MM.1S (cell line): ENCODE data around the gene CENPF.

Source experiments
- DNase-seq: peaks from one replicate; pipeline ENCODE4 v3.0.0-alpha.2; 2015
- H2AFZ ChIP-seq: fragments of 300-600 bp; sonication (generic); 2 replicates; pipeline ENCODE4 v1.6.0; 2016; ENCODE audit warnings: antibody characterized with exemption, low read length
- H3F3A ChIP-seq: fragments of 300-600 bp; sonication (generic); 2 replicates; pipeline ENCODE4 v1.6.1; 2016; ENCODE audit warnings: mild to moderate bottlenecking, antibody characterized with exemption, low read length, moderate library complexity, mixed read lengths; ENCODE audit not compliant: insufficient read depth
- H3K27ac ChIP-seq: fragments of 300-600 bp; sonication (generic); 2 replicates; pipeline ENCODE4 v1.5.1; 2016; ENCODE audit warnings: mild to moderate bottlenecking, low read length
- H3K27me3 ChIP-seq: fragments of 300-600 bp; sonication (generic); replicated peaks from 2 replicates; pipeline ENCODE4 v1.6.0; 2016; ENCODE audit warnings: low read length; ENCODE audit not compliant: insufficient read depth
- H3K36me3 ChIP-seq: fragments of 300-600 bp; sonication (generic); replicated peaks from 2 replicates; pipeline ENCODE4 v1.6.1; 2016; ENCODE audit warnings: mild to moderate bottlenecking, low read length, mixed read lengths; ENCODE audit not compliant: insufficient read depth
- H3K4me1 ChIP-seq: fragments of 300-600 bp; sonication (generic); 2 replicates; pipeline ENCODE4 v1.6.1; 2016; ENCODE audit warnings: low read length, mixed read lengths
- H3K4me2 ChIP-seq: fragments of 300-600 bp; sonication (generic); 2 replicates; pipeline ENCODE4 v1.6.0; 2016; ENCODE audit warnings: low read depth, low read length
- H3K4me3 ChIP-seq: fragments of 300-600 bp; sonication (generic); 2 replicates; pipeline ENCODE4 v1.5.1; 2016; ENCODE audit warnings: low read length, mixed read lengths
- H3K79me2 ChIP-seq: fragments of 300-600 bp; sonication (generic); 2 replicates; pipeline ENCODE4 v1.6.1; 2016; ENCODE audit warnings: mixed run types, low read length, mixed read lengths
- H3K9ac ChIP-seq: fragments of 300-600 bp; sonication (generic); 2 replicates; pipeline ENCODE4 v1.6.1; 2016; ENCODE audit warnings: low read length, mixed read lengths
- H3K9me2 ChIP-seq: fragments of 300-600 bp; sonication (generic); replicated peaks from 2 replicates; pipeline ENCODE4 v1.6.1; 2016; ENCODE audit warnings: mild to moderate bottlenecking, low read length, mixed read lengths; ENCODE audit not compliant: insufficient read depth
- H3K9me3 ChIP-seq: fragments of 300-600 bp; sonication (generic); replicated peaks from 2 replicates; pipeline ENCODE4 v1.6.1; 2016; ENCODE audit warnings: mild to moderate bottlenecking, low read length, mixed read lengths; ENCODE audit not compliant: insufficient read depth
- H4K20me1 ChIP-seq: fragments of 300-600 bp; sonication (generic); 2 replicates; pipeline ENCODE4 v1.6.1; 2016; ENCODE audit warnings: mild to moderate bottlenecking, low read length, moderate library complexity, mixed read lengths; ENCODE audit not compliant: insufficient read depth
- EZH2 ChIP-seq: fragments of 300-600 bp; sonication (generic); optimal IDR thresholded peaks from 2 replicates; pipeline ENCODE3; 2017; ENCODE audit warnings: low read depth, mild to moderate bottlenecking, antibody characterized with exemption, low read length, mixed read lengths
- EZH2phosphoT487 ChIP-seq: fragments of 300-600 bp; sonication (generic); IDR thresholded peaks from 2 replicates; pipeline ENCODE4 v1.6.1; 2018; ENCODE audit warnings: antibody characterized with exemption, low read length
- TF ChIP-seq, protein P1 (sequence below): fragments of 300-600 bp; sonication (generic); IDR thresholded peaks from 2 replicates; pipeline ENCODE4 v1.5.1; 2016; ENCODE audit warnings: antibody characterized with exemption, low read length, mixed read lengths

CENPF gene

GRCh38 chr1:214617843-214618242 is 14.8 kb downstream of the CENPF start:
- Histone ChIP-seq H3K79me2 (peaks cover 37% of the 10 kb centered on the region), H3K36me3 (peaks cover 35% of the 10 kb centered on the region), H3F3A (no peaks in the 10 kb centered on the region), H3K27ac (no peak overlapping the region), H3K27me3 (no peaks in the 10 kb centered on the region), H3K9ac (no peak overlapping the region), H3K4me2 (no peak overlapping the region), H3K4me1 (no peaks in the 10 kb centered on the region), H3K9me3 (no peaks in the 10 kb centered on the region), H3K4me3 (no peak overlapping the region), H3K9me2 (no peaks in the 10 kb centered on the region), H2AFZ (no peak overlapping the region), H4K20me1 (no peaks in the 10 kb centered on the region)
- no peak for TF ChIP-seq EZH2phosphoT487
- TF ChIP-seq, protein P1, sequence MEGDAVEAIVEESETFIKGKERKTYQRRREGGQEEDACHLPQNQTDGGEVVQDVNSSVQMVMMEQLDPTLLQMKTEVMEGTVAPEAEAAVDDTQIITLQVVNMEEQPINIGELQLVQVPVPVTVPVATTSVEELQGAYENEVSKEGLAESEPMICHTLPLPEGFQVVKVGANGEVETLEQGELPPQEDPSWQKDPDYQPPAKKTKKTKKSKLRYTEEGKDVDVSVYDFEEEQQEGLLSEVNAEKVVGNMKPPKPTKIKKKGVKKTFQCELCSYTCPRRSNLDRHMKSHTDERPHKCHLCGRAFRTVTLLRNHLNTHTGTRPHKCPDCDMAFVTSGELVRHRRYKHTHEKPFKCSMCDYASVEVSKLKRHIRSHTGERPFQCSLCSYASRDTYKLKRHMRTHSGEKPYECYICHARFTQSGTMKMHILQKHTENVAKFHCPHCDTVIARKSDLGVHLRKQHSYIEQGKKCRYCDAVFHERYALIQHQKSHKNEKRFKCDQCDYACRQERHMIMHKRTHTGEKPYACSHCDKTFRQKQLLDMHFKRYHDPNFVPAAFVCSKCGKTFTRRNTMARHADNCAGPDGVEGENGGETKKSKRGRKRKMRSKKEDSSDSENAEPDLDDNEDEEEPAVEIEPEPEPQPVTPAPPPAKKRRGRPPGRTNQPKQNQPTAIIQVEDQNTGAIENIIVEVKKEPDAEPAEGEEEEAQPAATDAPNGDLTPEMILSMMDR: no peak
- TF ChIP-seq EZH2: no peak
- DNase-seq: no peak

DNA sequence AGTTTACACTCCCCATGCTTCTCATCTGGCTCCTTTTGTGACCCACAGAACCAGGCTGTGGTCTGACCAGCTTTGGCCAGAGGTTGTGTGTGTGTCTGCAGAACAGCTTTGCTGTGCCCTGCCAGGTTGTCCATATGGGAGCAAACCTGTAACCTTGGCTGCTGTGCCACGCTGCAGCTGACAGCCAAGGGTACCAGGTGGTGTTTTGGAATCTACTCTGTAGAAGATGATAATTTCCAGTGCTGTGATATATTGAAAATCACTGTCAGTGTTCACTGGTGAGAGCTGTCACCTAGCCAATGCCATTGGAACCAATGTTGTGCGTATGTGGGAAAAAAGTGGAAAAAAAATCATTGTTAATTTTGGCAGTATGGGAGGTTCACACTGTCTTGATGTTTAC is 18.2 kb downstream of the CENPF start:
- no peak overlapping the region for H3K4me2 ChIP-seq
- H4K20me1 ChIP-seq: no peaks in the 10 kb centered on the region
- H3K4me1 ChIP-seq: no peaks in the 10 kb centered on the region
- H3K27me3 ChIP-seq: no peaks in the 10 kb centered on the region
- no peak overlapping the region for H3K9ac ChIP-seq
- DNase-seq: no peak
- no peaks in the 10 kb centered on the region for H3K9me2 ChIP-seq
- peaks cover 27% of the 10 kb centered on the region for H3K36me3 ChIP-seq
- H3K79me2 ChIP-seq: peaks cover 5% of the 10 kb centered on the region; the same call in 1 of the 2 replicates
- TF ChIP-seq EZH2 (no peak), EZH2phosphoT487 (no peak)
- TF ChIP-seq, protein P1: no peak
- no peak overlapping the region for H2AFZ ChIP-seq
- no peak overlapping the region for H3K27ac ChIP-seq
- H3K9me3 ChIP-seq: no peaks in the 10 kb centered on the region
- H3K4me3 ChIP-seq: no peak overlapping the region
- no peaks in the 10 kb centered on the region for H3F3A ChIP-seq

- H2AFZ ChIP-seq: no peak overlapping the region
- H3F3A ChIP-seq: no peaks in the 10 kb centered on the region
- H3K9me2 ChIP-seq: no peaks in the 10 kb centered on the region
- H3K9ac ChIP-seq: no peak overlapping the region
- no peak for TF ChIP-seq EZH2phosphoT487
- no peaks in the 10 kb centered on the region for H4K20me1 ChIP-seq
- H3K27me3 ChIP-seq: no peaks in the 10 kb centered on the region
- H3K36me3 ChIP-seq: peaks cover 22% of the 10 kb centered on the region
- no peaks in the 10 kb centered on the region for H3K79me2 ChIP-seq
- no peak overlapping the region for H3K4me3 ChIP-seq
- no peaks in the 10 kb centered on the region for H3K4me1 ChIP-seq
- H3K27ac ChIP-seq: no peak overlapping the region
- H3K4me2 ChIP-seq: no peak overlapping the region
- no peaks in the 10 kb centered on the region for H3K9me3 ChIP-seq
- no peak for DNase-seq
Measured at GRCh38 chr1:214623430-214623829, 20.4 kb downstream of the CENPF start.

DNA sequence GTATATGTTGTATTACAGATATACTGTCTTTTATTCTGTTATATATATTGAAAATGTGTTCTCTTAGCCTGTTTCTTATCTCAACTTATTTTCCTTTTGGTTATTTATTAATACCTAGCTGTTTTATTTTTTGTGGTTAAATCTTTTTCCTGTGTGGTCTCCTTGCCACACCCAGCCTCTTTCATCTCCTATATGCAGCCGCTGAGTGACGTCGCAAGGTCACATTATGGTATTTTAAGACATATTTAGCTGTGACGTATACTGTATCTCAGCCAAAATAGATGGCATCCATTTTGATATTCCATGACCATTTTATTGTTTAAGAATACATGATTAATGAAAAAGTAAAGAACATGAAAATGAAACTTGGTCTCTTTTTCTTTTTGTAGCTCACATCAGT is 29.1 kb downstream of the CENPF start:
- DNase-seq: peak; percentile 25
- Histone ChIP-seq H3K9ac (no peak overlapping the region), H3K4me2 (no peak overlapping the region), H3K9me2 (no peaks in the 10 kb centered on the region), H4K20me1 (no peaks in the 10 kb centered on the region), H3K27me3 (no peaks in the 10 kb centered on the region), H3K27ac (no peak overlapping the region), H3K9me3 (no peaks in the 10 kb centered on the region), H3K4me1 (no peaks in the 10 kb centered on the region), H3K79me2 (no peaks in the 10 kb centered on the region), H2AFZ (no peak overlapping the region), H3K4me3 (no peak overlapping the region), H3F3A (no peaks in the 10 kb centered on the region), H3K36me3 (peaks cover 28% of the 10 kb centered on the region)
- TF ChIP-seq EZH2phosphoT487 (no peak), EZH2 (no peak)
- TF ChIP-seq, protein P1: no peak
